HUES64 (cell line): Measurements from ENCODE around the gene ACTMAP.
"Not testable (repeated sequence)": the region's sequence is repeated elsewhere in the genome, so short reads cannot be mapped to it uniquely, and the experiment has no call there.

Source experiments
- H3K27ac ChIP-seq: 2 replicates; pipeline ENCODE4 v1.7.0; 2013; ENCODE audit warnings: low read depth, low read length, inconsistent platforms
- H3K27me3 ChIP-seq: 2 replicates; pipeline ENCODE4 v1.6.1; 2013; ENCODE audit warnings: mild to moderate bottlenecking, low read length; ENCODE audit not compliant: insufficient read depth
- H3K36me3 ChIP-seq: 2 replicates; pipeline ENCODE4 v1.6.1; 2013; ENCODE audit warnings: mild to moderate bottlenecking, low read length; ENCODE audit not compliant: insufficient read depth
- H3K4me1 ChIP-seq: 2 replicates; pipeline ENCODE4 v1.6.1; 2013; ENCODE audit warnings: mild to moderate bottlenecking, low read length, moderate library complexity; ENCODE audit not compliant: insufficient read depth
- H3K4me3 ChIP-seq: 2 replicates; pipeline ENCODE4 v1.5.1; 2013; ENCODE audit warnings: mild to moderate bottlenecking, low read length, moderate library complexity
- H3K9ac ChIP-seq: 2 replicates; pipeline ENCODE4 v1.6.1; 2013; ENCODE audit warnings: mild to moderate bottlenecking, low read depth, low read length
- H3K9me3 ChIP-seq: 2 replicates; pipeline ENCODE4 v1.6.1; 2013; ENCODE audit warnings: low read depth, low read length; ENCODE audit not compliant: insufficient read depth
- WGBS: fragments of 150-250, 120-280 bp; methylation state at CpG from one replicate; pipeline ENCODE4 v1.1.7; 2013; ENCODE audit warnings: missing lambda C conversion rate; 5-methylcytosine and 5-hydroxymethylcytosine counted together

ACTMAP gene

GRCh38 chr19:40741527-40742390 is 8.5 kb downstream of the ACTMAP start:
- no peaks in the 10 kb centered on the region for H3K27me3 ChIP-seq
- H3K36me3 ChIP-seq: peaks cover 39% of the 10 kb centered on the region
- H3K4me3 ChIP-seq: no peak overlapping the region
- 92% methylated on average over 10 of the region's 10 CpGs for WGBS
- H3K9ac ChIP-seq: no peak overlapping the region; the same call in 1 of the 2 replicates
- no peak overlapping the region for H3K27ac ChIP-seq
- peaks cover 8% of the 10 kb centered on the region for H3K4me1 ChIP-seq
- H3K9me3 ChIP-seq: no peaks in the 10 kb centered on the region

DNA sequence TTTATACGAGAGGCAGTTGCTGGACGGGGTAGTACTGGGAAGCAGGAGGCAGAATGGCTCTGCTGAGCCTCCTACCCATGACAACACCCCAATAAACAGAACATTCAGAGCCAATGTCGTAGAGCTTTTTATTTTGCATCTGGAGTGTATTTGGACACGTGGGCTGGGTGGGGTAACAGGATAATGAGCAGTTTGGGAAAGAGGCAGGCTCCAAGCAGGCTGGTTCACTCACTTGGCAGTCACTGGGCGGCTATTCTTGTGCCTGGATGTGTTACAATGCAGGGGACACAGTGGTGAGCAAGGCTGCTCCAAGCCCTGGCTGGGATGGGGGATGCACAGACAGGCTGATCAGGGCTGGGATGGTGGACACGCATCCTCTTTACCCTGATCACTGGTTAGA is 9.5 kb downstream of the ACTMAP start:
- no peak overlapping the region for H3K4me3 ChIP-seq
- H3K27ac ChIP-seq: no peak overlapping the region
- H3K9me3 ChIP-seq: no peaks in the 10 kb centered on the region
- WGBS: 86% methylated on average over 6 of the region's 6 CpGs
- no peaks in the 10 kb centered on the region for H3K27me3 ChIP-seq
- no peak overlapping the region for H3K9ac ChIP-seq
- H3K36me3 ChIP-seq: peaks cover 43% of the 10 kb centered on the region
- peaks cover 8% of the 10 kb centered on the region for H3K4me1 ChIP-seq

GRCh38 chr19:40739871-40740703 is 10.2 kb downstream of the ACTMAP start:
- H3K27me3 ChIP-seq: no peaks in the 10 kb centered on the region
- WGBS: 85% methylated on average over 16 of the region's 16 CpGs

GRCh38 chr19:40739030-40739839 is 11.0 kb downstream of the ACTMAP start:
- H3K9ac ChIP-seq: no peak overlapping the region

More at GRCh38 chr19:40739871-40740703, 10.2 kb downstream of the ACTMAP start:
- Histone ChIP-seq H3K27ac (no peak overlapping the region), H3K4me1 (peaks cover 4% of the 10 kb centered on the region), H3K9ac (no peak overlapping the region), H3K4me3 (no peak overlapping the region), H3K9me3 (no peaks in the 10 kb centered on the region), H3K36me3 (peaks cover 49% of the 10 kb centered on the region)

GRCh38 chr19:40737102-40737644 is 13.1 kb downstream of the ACTMAP start:
- Histone ChIP-seq H3K27me3 (no peaks in the 10 kb centered on the region), H3K9me3 (no peaks in the 10 kb centered on the region), H3K27ac (no peak overlapping the region), H3K4me1 (no peaks in the 10 kb centered on the region), H3K4me3 (no peak overlapping the region), H3K9ac (no peak overlapping the region), H3K36me3 (peaks cover 69% of the 10 kb centered on the region)
- WGBS: 91% methylated on average over 9 of the region's 9 CpGs

More at GRCh38 chr19:40739030-40739839, 11.0 kb downstream of the ACTMAP start:
- no peak overlapping the region for H3K4me3 ChIP-seq
- WGBS: 91% methylated on average over 22 of the region's 22 CpGs
- no peaks in the 10 kb centered on the region for H3K4me1 ChIP-seq
- peaks cover 55% of the 10 kb centered on the region for H3K36me3 ChIP-seq
- H3K27ac ChIP-seq: no peak overlapping the region
- no peaks in the 10 kb centered on the region for H3K27me3 ChIP-seq
- no peaks in the 10 kb centered on the region for H3K9me3 ChIP-seq

- Histone ChIP-seq H3K4me3 (no peak overlapping the region), H3K9me3 (no peaks in the 10 kb centered on the region), H3K27ac (no peak overlapping the region), H3K36me3 (peaks cover 70% of the 10 kb centered on the region), H3K27me3 (no peaks in the 10 kb centered on the region), H3K9ac (no peak overlapping the region), H3K4me1 (no peaks in the 10 kb centered on the region)
- WGBS: 82% methylated on average over 5 of the region's 9 CpGs
Observed at GRCh38 chr19:40736661-40737060, 13.6 kb downstream of the ACTMAP start.

DNA sequence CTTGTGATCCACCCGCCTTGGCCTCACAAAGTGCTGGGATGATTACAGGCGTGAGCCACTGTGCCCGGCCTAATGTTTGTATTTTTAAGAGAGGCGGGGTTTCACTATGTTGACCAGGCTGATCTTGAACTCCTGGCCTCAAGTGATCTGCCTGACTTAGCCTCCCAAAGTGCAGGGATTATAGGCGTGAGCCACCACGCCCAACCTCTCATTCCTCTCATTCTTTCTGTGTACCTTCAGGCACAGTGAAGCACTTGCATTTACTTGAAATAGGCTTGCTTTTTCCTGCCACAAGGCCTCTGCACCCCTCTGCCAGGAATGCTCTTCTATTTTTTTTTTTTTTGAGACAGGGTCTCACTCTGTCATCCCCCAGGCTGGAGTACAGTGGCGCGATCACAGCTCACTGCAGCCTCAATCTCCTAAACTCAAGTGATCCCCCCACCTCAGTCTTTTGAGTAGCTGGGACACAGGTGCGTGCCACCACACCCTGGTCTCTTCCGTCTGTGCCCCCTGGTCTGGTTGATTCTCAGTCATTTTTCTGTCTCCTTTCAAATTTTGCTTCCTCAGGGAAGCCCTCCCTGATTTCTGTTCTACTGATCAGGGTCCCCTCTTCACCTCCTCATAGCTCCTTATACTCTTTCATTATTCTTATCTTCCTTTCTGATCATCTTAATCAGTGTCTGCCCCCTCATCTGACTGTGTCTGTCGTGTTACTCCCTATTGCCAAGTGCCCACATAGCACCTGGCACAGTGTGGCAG is 15.1 kb downstream of the ACTMAP start:
- H3K4me3 ChIP-seq: no peak overlapping the region
- no peaks in the 10 kb centered on the region for H3K27me3 ChIP-seq
- H3K27ac ChIP-seq: no peak overlapping the region
- H3K4me1 ChIP-seq: no peaks in the 10 kb centered on the region
- H3K9ac ChIP-seq: no peak overlapping the region
- WGBS: 92% methylated on average over 11 of the region's 11 CpGs
- H3K9me3 ChIP-seq: no peaks in the 10 kb centered on the region
- H3K36me3 ChIP-seq: peaks cover 76% of the 10 kb centered on the region

DNA sequence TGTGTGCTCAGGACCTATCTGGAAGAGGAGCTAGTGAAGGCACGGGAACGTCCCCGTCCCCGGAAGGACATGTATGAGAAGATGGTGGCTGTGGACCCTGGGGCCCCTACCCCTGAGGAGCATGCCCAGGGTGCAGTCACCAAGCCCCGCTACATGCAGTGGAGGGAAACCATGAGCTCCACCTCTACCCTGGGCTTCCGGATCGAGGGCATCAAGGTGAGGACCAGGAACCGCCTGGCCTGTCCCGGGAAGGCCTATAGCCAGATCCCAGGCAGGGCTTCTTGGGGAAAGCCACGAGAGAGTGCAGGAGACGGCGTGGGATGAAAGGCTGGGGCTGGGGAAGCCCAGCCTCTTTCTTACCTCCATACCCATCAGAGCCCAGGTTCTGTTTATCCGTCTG is 17.1 kb downstream of the ACTMAP start:
- H3K27me3 ChIP-seq: no peaks in the 10 kb centered on the region
- H3K4me1 ChIP-seq: no peaks in the 10 kb centered on the region
- 94% methylated on average over 13 of the region's 13 CpGs for WGBS
- no peak overlapping the region for H3K9ac ChIP-seq
- H3K9me3 ChIP-seq: no peaks in the 10 kb centered on the region
- H3K27ac ChIP-seq: no peak overlapping the region
- no peak overlapping the region for H3K4me3 ChIP-seq
- H3K36me3 ChIP-seq: peaks cover 76% of the 10 kb centered on the region

DNA sequence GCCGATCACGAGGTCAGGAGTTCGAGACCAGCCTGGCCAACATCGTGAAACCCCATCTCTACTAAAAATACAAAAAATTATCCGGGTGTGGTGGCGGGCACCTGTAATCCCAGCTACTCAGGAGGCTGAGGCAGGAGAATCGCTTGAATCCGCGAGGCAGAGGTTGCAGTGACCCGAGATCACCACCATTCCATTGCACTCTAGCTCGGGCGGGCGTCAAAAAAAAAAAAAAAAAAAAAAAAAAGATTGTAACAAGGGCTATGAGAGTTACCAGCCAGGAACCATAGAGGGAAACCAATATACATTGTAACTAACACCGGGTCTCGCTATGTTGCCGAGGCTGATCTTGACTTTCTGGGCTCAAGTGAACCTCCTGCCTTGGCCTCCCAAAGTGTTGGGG is 18.0 kb downstream of the ACTMAP start:
- not testable (repeated sequence) for H3K9me3 ChIP-seq, H3K9ac ChIP-seq, H3K4me3 ChIP-seq, H3K27me3 ChIP-seq, H3K27ac ChIP-seq, H3K4me1 ChIP-seq
- peaks cover 80% of the 10 kb centered on the region for H3K36me3 ChIP-seq
- WGBS: 95% methylated on average over 15 of the region's 16 CpGs

GRCh38 chr19:40730065-40730464 is 20.2 kb downstream of the ACTMAP start:
- H3K9me3 ChIP-seq, H3K27me3 ChIP-seq, H3K4me3 ChIP-seq, H3K27ac ChIP-seq, H3K9ac ChIP-seq, H3K4me1 ChIP-seq: not testable (repeated sequence)
- H3K36me3 ChIP-seq: peaks cover 79% of the 10 kb centered on the region
- WGBS: 91% methylated on average over 5 of the region's 5 CpGs
